OCI-LY1 (cell line): ENCODE results near the gene YLPM1.

Source experiments
- H2AFZ ChIP-seq: fragments of 200-600 bp; sonication (generic), shearing (Covaris generic); 2 replicates; pipeline ENCODE4 v1.6.0; 2014; ENCODE audit warnings: antibody characterized with exemption, mild to moderate bottlenecking, low read length
- H3F3A ChIP-seq: fragments of 200-600 bp; sonication (generic), shearing (Covaris generic); 2 replicates; pipeline ENCODE4 v1.6.0; 2014; ENCODE audit warnings: mild to moderate bottlenecking, antibody characterized with exemption, low read length, moderate library complexity; ENCODE audit not compliant: insufficient read depth
- H3K27ac ChIP-seq: fragments of 200-600 bp; sonication (generic); 2 replicates; pipeline ENCODE4 v1.5.1; 2014; ENCODE audit warnings: low read length, mixed run types, mild to moderate bottlenecking, low read depth; ENCODE audit not compliant: poor library complexity, severe bottlenecking
- H3K27me3 ChIP-seq: fragments of 200-600 bp; sonication (generic); 2 replicates; pipeline ENCODE4 v1.6.0; 2014; ENCODE audit warnings: antibody characterized with exemption, mild to moderate bottlenecking, low read length, moderate library complexity; ENCODE audit not compliant: insufficient read depth
- H3K36me3 ChIP-seq: fragments of 200-600 bp; sonication (generic); 2 replicates; pipeline ENCODE4 v1.6.1; 2014; ENCODE audit warnings: mild to moderate bottlenecking, antibody characterized with exemption, low read length, moderate library complexity, mixed read lengths; ENCODE audit not compliant: insufficient read depth
- H3K4me1 ChIP-seq: fragments of 200-600 bp; sonication (generic); 2 replicates; pipeline ENCODE4 v1.5.1; 2014; ENCODE audit warnings: mild to moderate bottlenecking, low read length, moderate library complexity; ENCODE audit not compliant: insufficient read depth, severe bottlenecking
- H3K4me2 ChIP-seq: fragments of 200-600 bp; sonication (generic), shearing (Covaris generic); 2 replicates; pipeline ENCODE4 v1.6.1; 2014; ENCODE audit warnings: low read length
- H3K4me3 ChIP-seq: fragments of 200-600 bp; sonication (generic); 2 replicates; pipeline ENCODE4 v1.5.1; 2014; ENCODE audit warnings: low read length, low read depth, mild to moderate bottlenecking, mixed read lengths; ENCODE audit not compliant: poor library complexity, severe bottlenecking
- H3K79me2 ChIP-seq: fragments of 200-600 bp; shearing (Covaris generic); 2 replicates; pipeline ENCODE4 v1.6.1; 2016; ENCODE audit warnings: mixed run types, low read length, mixed read lengths; ENCODE audit not compliant: insufficient read depth
- H3K9ac ChIP-seq: fragments of 200-600 bp; sonication (generic), shearing (Covaris generic); 2 replicates; pipeline ENCODE4 v1.6.1; 2014; ENCODE audit warnings: mild to moderate bottlenecking, low read length, mixed read lengths
- H3K9me2 ChIP-seq: fragments of 200-600 bp; sonication (generic), shearing (Covaris generic); 2 replicates; pipeline ENCODE4 v1.6.1; 2014; ENCODE audit warnings: low read depth, mild to moderate bottlenecking, low read length, mixed read lengths
- H3K9me3 ChIP-seq: fragments of 200-600 bp; shearing (Covaris generic); 2 replicates; pipeline ENCODE4 v1.6.1; 2014; ENCODE audit warnings: low read length, mixed read lengths
- H4K20me1 ChIP-seq: fragments of 200-600 bp; sonication (generic), shearing (Covaris generic); 2 replicates; pipeline ENCODE4 v1.6.0; 2016; ENCODE audit warnings: mild to moderate bottlenecking, low read length; ENCODE audit not compliant: insufficient read depth
- CTCF ChIP-seq: fragments of 200-600 bp; sonication (generic), shearing (Covaris generic); IDR thresholded peaks from 2 replicates; pipeline ENCODE4 v1.5.1; 2017; ENCODE audit warnings: mild to moderate bottlenecking, antibody characterized with exemption, low read length, moderate library complexity, mixed read lengths
- EZH2 ChIP-seq: fragments of 200-600 bp; sonication (generic), shearing (Covaris generic); IDR thresholded peaks from 2 replicates; pipeline ENCODE4 v1.8.0; 2017; ENCODE audit warnings: borderline replicate concordance, mixed run types, mild to moderate bottlenecking, antibody characterized with exemption, low read length, moderate library complexity, mixed read lengths

Gene YLPM1

GRCh38 chr14:74852922-74853530 is 89.9 kb downstream of the YLPM1 start:
- H3K9ac ChIP-seq, result no peak overlapping the region
- TF ChIP-seq CTCF, result no peak
- no peak for TF ChIP-seq EZH2

GRCh38 chr14:74853581-74853980 is 90.5 kb downstream of the YLPM1 start:
- TF ChIP-seq CTCF (no peak), EZH2 (no peak)
- Histone ChIP-seq H3F3A (no peaks in the 10 kb centered on the region), H3K9me3 (no peaks in the 10 kb centered on the region), H3K9ac (no peak overlapping the region), H3K27me3 (no peaks in the 10 kb centered on the region), H4K20me1 (no peaks in the 10 kb centered on the region), H3K27ac (no peak overlapping the region), H3K36me3 (no peaks in the 10 kb centered on the region), H3K4me1 (no peaks in the 10 kb centered on the region), H3K79me2 (no peaks in the 10 kb centered on the region), H2AFZ (no peak overlapping the region), H3K9me2 (no peaks in the 10 kb centered on the region), H3K4me2 (no peak overlapping the region), H3K4me3 (no peak overlapping the region)

More at GRCh38 chr14:74852922-74853530, 89.9 kb downstream of the YLPM1 start:
- H3K4me1 ChIP-seq, result no peaks in the 10 kb centered on the region
- H3K27ac ChIP-seq, result no peak overlapping the region
- no peaks in the 10 kb centered on the region for H3K9me3 ChIP-seq
- H3F3A ChIP-seq, result no peaks in the 10 kb centered on the region
- no peaks in the 10 kb centered on the region for H3K9me2 ChIP-seq
- no peak overlapping the region for H2AFZ ChIP-seq
- H4K20me1 ChIP-seq, result no peaks in the 10 kb centered on the region
- H3K4me3 ChIP-seq, result no peak overlapping the region
- H3K27me3 ChIP-seq, result no peaks in the 10 kb centered on the region
- H3K79me2 ChIP-seq, result no peaks in the 10 kb centered on the region
- no peak overlapping the region for H3K4me2 ChIP-seq
- no peaks in the 10 kb centered on the region for H3K36me3 ChIP-seq

GRCh38 chr14:74855021-74855420 is 91.9 kb downstream of the YLPM1 start:
- no peaks in the 10 kb centered on the region for H3F3A ChIP-seq
- H3K4me2 ChIP-seq, result no peak overlapping the region
- no peaks in the 10 kb centered on the region for H3K27me3 ChIP-seq
- H3K9me2 ChIP-seq, result no peaks in the 10 kb centered on the region
- no peak overlapping the region for H3K4me3 ChIP-seq
- H4K20me1 ChIP-seq, result no peaks in the 10 kb centered on the region
- no peak overlapping the region for H2AFZ ChIP-seq
- H3K9me3 ChIP-seq, result no peaks in the 10 kb centered on the region
- no peak for TF ChIP-seq EZH2
- TF ChIP-seq CTCF, result no peak
- no peak overlapping the region for H3K9ac ChIP-seq
- no peaks in the 10 kb centered on the region for H3K4me1 ChIP-seq
- no peaks in the 10 kb centered on the region for H3K36me3 ChIP-seq
- H3K27ac ChIP-seq, result no peak overlapping the region
- H3K79me2 ChIP-seq, result no peaks in the 10 kb centered on the region
